ENCODE measurements around the gene IRS1.

DNA sequence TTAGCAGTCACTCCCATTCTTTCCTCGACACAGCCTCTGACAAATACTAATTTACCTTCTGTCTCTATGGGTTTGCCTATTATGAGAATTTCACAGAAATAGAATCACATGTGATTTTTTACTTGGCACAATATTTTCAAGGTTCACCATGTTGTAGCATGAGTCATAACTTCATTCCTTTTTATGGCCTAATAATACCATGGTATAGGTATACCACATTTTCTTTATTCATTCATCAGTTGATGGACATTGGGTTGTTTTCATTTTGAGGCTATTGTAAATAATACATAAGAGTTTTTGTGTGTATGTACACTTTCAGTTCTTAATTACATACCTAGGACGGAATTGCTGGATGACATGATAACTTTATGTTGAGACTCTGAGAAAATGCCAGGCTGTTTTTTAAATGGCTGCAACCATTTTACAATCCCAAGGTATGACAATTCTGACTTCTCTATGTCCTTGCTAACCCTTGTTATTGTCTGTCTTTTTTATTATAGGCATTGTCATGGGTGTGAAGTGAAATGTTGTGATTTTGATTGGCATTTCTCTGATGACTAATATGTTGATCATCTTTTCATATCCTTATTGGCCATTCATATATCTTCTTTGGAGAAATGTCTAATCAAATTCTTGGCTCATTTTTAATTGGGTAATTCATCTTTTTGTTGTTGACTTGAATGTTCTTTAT, 87.9 kb downstream of the IRS1 start:
- TF ChIP-seq, protein P1, sequence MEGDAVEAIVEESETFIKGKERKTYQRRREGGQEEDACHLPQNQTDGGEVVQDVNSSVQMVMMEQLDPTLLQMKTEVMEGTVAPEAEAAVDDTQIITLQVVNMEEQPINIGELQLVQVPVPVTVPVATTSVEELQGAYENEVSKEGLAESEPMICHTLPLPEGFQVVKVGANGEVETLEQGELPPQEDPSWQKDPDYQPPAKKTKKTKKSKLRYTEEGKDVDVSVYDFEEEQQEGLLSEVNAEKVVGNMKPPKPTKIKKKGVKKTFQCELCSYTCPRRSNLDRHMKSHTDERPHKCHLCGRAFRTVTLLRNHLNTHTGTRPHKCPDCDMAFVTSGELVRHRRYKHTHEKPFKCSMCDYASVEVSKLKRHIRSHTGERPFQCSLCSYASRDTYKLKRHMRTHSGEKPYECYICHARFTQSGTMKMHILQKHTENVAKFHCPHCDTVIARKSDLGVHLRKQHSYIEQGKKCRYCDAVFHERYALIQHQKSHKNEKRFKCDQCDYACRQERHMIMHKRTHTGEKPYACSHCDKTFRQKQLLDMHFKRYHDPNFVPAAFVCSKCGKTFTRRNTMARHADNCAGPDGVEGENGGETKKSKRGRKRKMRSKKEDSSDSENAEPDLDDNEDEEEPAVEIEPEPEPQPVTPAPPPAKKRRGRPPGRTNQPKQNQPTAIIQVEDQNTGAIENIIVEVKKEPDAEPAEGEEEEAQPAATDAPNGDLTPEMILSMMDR (IDR thresholded peaks at IDR 0.05), result no peak
- TF ChIP-seq POLR2A (IDR thresholded peaks at IDR 0.05), result no peak
- no peak for TF ChIP-seq EP300 (IDR thresholded peaks at IDR 0.05)
